IPS-18a (cell line): ENCODE measurements around the gene WSCD2.

Experiments used
- H3K27ac ChIP-seq: one replicate; pipeline ENCODE4 v1.5.1; 2013; ENCODE audit warnings: low read length
- H3K27me3 ChIP-seq: one replicate; pipeline ENCODE4 v1.6.1; 2013; ENCODE audit warnings: mild to moderate bottlenecking, low read length; ENCODE audit not compliant: control insufficient read depth, insufficient read depth
- H3K36me3 ChIP-seq: one replicate; pipeline ENCODE4 v1.6.1; 2013; ENCODE audit warnings: low read depth, low read length; ENCODE audit not compliant: control insufficient read depth
- H3K4me1 ChIP-seq: one replicate; pipeline ENCODE4 v1.6.1; 2013; ENCODE audit warnings: low read depth, low read length; ENCODE audit not compliant: control insufficient read depth
- H3K4me3 ChIP-seq: one replicate; pipeline ENCODE4 v1.5.1; 2013; ENCODE audit warnings: low read length
- H3K9ac ChIP-seq: one replicate; pipeline ENCODE4 v1.6.1; 2013; ENCODE audit warnings: mild to moderate bottlenecking, low read length, moderate library complexity
- H3K9me3 ChIP-seq: one replicate; pipeline ENCODE4 v1.6.1; 2013; ENCODE audit warnings: low read depth, low read length; ENCODE audit not compliant: control insufficient read depth

The WSCD2 gene

DNA sequence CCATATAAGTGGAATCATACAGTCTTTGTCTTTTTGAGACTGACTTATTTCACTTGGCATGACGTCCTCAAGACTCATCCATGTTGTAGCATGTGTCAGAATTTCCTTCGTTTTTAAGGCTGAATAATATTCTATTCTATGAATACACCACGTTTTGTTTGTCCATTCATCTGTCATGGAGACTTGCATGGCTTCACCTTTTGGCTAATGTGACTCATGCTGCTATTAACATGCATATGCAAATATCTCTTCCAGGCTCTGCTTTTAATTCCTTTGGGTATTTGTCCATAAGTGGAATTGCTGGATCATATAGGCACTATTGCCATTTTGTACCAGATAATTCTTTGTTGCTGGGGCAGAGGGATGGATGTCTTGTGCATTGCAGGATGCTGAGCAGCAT, 19.6 kb upstream of the WSCD2 start:
- peaks cover 15% of the 10 kb centered on the region for H3K4me1 ChIP-seq
- H3K9ac ChIP-seq, result no peak overlapping the region
- H3K27ac ChIP-seq, result no peak overlapping the region
- H3K27me3 ChIP-seq, result no peaks in the 10 kb centered on the region
- no peak overlapping the region for H3K4me3 ChIP-seq
- no peaks in the 10 kb centered on the region for H3K9me3 ChIP-seq
- H3K36me3 ChIP-seq, result no peaks in the 10 kb centered on the region

DNA sequence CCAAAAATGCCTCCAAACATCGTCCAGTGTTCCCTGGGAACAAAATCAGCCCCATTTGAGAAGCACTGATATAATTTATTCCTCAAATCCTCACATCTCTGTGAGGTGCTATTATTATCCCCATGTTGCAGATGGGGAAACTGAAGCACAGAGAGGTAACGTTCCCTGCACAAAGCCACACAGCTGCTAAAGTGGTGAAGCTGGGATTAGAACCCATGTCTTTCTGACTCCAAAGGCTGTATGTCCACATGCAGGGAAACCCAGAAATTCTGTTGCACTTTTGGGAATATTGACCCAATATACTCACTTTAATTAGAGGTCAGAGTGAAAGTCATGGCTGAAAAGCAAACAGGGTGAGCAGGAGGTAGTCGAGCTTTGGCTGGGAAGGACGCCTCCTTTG, 19.1 kb upstream of the WSCD2 start:
- Histone ChIP-seq H3K4me3 (no peak overlapping the region), H3K9me3 (no peaks in the 10 kb centered on the region), H3K27me3 (no peaks in the 10 kb centered on the region), H3K27ac (no peak overlapping the region), H3K36me3 (no peaks in the 10 kb centered on the region), H3K4me1 (peaks cover 15% of the 10 kb centered on the region), H3K9ac (no peak overlapping the region)

DNA sequence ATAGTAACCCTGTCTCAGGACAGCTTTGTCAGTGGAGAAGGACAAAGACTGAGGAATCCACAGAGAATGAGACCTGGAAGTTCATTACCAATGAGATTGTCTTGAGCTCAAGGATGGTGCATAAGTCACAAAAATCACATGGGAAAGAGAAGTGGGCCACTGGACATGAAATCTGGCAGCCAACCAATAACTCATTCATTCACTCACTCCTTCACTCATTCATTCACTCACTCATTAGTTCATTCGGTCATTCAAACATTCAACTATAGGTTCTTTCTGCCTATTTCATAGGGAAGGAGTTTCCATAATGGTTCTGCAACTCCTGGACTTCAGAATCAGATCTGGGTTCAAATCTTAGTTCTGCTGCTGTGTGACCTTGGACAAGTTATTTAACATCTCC, 18.2 kb upstream of the WSCD2 start:
- Histone ChIP-seq H3K27ac (no peak overlapping the region), H3K9me3 (no peaks in the 10 kb centered on the region), H3K4me1 (peaks cover 15% of the 10 kb centered on the region), H3K4me3 (no peak overlapping the region), H3K36me3 (no peaks in the 10 kb centered on the region), H3K27me3 (no peaks in the 10 kb centered on the region), H3K9ac (no peak overlapping the region)

DNA sequence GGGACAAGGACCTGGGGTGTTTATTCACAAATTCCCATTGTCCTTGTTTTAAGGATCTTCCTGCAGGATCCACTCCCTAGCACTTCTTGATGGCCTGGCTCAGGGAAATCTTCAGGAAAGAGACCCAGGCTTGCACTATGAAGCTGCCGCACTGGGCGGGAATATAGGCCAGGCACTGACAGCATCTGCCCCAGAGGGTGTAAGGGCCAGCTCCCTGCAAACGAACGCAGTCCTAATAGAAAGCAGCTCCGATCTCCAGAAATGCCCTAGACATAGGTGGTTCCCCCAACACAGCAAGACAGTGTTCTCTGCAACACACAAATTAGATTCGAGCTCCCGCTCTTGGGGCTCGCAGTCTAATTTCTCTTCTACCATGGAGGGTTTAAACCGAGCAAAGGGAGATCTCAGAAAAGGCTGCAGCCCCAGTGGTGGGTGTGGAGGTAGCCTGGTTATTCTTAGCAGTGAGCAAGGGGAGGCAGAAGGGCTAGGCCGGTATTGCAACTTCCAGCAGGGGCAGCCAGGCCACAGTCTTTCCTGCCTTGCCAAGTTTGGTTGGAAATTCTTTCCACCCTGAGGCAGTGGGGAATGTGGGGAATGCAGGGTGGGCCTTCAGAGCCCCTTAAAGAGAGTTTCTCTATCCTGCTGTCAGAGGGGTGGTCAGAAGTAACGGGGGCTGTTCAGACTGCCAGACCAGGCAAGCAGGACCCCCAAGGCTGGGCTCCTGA, 16.1 kb upstream of the WSCD2 start:
- no peaks in the 10 kb centered on the region for H3K36me3 ChIP-seq
- H3K4me3 ChIP-seq, result no peak overlapping the region
- peaks cover 21% of the 10 kb centered on the region for H3K4me1 ChIP-seq
- H3K27ac ChIP-seq, result peak overlapping the region; percentile 2
- no peaks in the 10 kb centered on the region for H3K9me3 ChIP-seq
- H3K9ac ChIP-seq, result no peak overlapping the region
- no peaks in the 10 kb centered on the region for H3K27me3 ChIP-seq

DNA sequence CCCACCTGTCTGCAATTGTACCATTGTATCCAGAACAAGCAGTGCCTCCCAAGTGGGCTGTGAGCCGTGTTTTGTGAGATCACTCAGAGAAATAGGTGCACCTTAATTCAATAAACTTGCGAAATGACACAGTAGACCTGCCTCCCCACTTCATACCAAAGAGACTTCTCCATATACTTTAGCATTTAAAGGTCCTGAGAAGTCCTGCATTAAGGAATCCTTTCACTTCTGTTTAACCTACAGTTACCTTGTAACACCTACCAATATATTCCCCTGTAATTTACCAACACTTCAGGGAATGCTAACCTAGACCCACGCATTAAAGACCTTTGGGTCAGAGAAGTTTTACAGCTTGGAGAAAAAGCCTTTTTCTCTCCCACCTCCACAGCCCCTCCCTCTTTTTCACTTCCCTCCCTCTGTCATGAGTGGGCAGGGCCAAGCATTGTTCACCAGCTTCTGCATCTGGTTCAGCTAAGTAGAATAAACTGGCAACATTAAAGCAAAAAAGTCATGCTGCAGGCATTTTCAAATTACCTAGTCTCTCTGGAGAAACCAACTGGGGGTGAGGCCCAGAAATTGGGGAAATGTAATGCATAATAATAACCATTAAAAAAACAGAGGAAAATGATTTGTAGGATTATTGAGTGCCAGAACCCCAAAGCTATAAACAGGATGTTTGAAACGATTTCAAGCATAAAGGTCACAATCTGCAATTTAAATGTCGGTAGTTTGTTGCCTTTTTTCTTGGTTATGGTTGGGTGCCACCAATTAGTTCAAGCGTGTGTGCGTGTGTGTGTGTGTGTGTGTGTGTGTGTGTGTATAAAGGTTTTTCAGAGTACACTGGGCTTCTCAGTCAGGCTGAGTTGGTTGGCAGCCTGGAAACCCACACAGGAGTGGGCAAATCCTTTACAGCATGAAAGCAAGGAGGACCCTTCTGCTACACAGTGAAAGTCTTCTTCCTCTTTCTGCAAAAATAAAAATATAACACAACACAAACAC, 13.7 kb upstream of the WSCD2 start:
- Histone ChIP-seq H3K9me3 (no peaks in the 10 kb centered on the region), H3K4me1 (peaks cover 21% of the 10 kb centered on the region), H3K4me3 (no peak overlapping the region), H3K27ac (no peak overlapping the region), H3K36me3 (no peaks in the 10 kb centered on the region), H3K9ac (no peak overlapping the region), H3K27me3 (no peaks in the 10 kb centered on the region)

DNA sequence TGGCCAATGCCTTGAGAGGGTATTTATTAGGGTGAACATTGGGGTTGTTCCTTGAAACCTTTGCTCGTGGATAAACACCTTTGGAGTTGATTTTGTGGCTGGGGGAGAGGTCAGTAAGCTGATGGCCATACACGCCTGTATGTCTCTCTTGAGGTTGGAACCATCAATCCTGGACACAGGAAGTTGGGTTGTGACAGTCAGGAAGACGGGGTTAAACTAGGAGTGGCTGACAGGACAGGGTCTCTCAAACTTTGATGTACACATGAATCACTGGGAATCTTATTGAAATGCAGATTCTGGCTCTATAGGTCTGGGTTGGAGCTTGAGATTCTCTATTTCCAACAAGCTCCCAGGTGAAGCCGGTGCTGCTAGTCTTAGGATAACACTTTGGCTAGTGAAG, 12.8 kb upstream of the WSCD2 start:
- H3K9me3 ChIP-seq, result no peaks in the 10 kb centered on the region
- no peaks in the 10 kb centered on the region for H3K36me3 ChIP-seq
- H3K9ac ChIP-seq, result no peak overlapping the region
- H3K27ac ChIP-seq, result no peak overlapping the region
- H3K27me3 ChIP-seq, result no peaks in the 10 kb centered on the region
- H3K4me3 ChIP-seq, result no peak overlapping the region
- peaks cover 21% of the 10 kb centered on the region for H3K4me1 ChIP-seq

DNA sequence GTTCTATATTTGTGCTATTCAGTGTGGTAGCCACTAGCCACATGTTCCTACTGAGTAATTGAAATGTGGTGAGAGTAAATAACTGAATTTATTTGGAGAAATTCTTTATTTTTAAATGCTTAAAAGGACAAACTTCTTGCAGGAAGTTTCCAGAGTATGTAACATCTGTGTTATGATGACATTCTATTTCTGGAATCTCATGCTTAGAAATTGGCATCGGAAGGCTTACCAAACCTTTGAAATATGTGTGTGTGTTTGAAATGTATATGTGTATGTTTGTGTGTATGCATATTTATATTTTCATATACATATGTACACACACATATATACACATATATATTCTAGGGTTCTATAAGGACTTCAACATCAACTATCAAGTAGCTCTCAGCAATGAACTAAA, 12.4 kb upstream of the WSCD2 start:
- Histone ChIP-seq H3K27me3 (no peaks in the 10 kb centered on the region), H3K9me3 (no peaks in the 10 kb centered on the region), H3K4me1 (peaks cover 21% of the 10 kb centered on the region), H3K27ac (no peak overlapping the region), H3K36me3 (no peaks in the 10 kb centered on the region), H3K4me3 (no peak overlapping the region), H3K9ac (no peak overlapping the region)

DNA sequence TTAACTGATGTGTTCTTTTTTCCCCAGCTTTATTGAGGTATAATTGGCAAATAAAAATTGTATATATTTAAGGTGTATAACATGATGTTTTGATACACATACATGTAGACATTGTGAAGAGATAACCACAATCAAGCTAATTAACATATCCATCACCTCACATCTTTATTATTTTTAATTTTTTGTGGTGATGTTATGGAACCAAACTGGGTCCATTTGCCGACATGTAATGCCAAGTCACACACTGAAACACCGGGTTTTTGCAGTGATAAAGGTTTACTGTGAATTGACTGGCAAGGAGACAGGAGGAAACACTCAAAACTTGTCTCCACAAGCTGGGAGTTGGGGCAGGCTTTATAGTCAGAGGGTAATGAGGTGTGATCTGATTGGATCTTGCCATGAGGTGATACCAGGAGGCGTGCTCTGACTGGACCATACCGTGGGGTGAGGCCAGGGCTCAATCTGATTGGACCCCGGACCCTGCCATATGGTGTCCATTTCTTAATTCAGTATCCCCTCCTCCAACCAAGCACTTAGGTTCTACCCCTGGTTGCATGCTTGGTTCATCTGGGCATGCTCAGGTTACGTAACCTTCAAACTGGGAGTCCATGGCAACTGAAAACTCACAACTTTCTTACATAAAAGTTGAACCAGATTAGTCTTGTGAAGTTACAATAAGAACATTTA, 11.8 kb upstream of the WSCD2 start:
- H3K27ac ChIP-seq, result no peak overlapping the region
- no peaks in the 10 kb centered on the region for H3K36me3 ChIP-seq
- no peak overlapping the region for H3K9ac ChIP-seq
- peaks cover 21% of the 10 kb centered on the region for H3K4me1 ChIP-seq
- H3K4me3 ChIP-seq, result no peak overlapping the region
- no peaks in the 10 kb centered on the region for H3K27me3 ChIP-seq
- no peaks in the 10 kb centered on the region for H3K9me3 ChIP-seq

DNA sequence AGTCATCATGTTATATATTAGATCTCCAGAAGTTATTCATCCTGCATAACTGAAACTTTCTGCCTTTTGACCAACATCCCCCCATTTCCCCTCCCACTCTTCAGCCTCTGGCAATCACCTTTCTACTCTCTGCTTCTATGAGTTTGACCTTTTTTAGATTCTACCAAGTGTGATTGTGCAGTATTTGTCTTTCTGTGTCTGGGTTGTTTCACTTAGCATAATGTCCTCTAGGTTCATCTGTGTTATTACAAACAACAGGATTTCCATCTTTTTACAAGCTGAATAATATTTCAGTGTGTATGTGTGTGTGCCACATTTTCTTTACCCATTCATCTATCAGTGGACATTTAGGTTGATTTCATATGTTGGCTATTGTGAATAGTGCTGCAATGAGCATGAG, 11.2 kb upstream of the WSCD2 start:
- Histone ChIP-seq H3K9ac (no peak overlapping the region), H3K36me3 (no peaks in the 10 kb centered on the region), H3K4me3 (no peak overlapping the region), H3K4me1 (peaks cover 15% of the 10 kb centered on the region), H3K27me3 (no peaks in the 10 kb centered on the region), H3K9me3 (no peaks in the 10 kb centered on the region), H3K27ac (no peak overlapping the region)

DNA sequence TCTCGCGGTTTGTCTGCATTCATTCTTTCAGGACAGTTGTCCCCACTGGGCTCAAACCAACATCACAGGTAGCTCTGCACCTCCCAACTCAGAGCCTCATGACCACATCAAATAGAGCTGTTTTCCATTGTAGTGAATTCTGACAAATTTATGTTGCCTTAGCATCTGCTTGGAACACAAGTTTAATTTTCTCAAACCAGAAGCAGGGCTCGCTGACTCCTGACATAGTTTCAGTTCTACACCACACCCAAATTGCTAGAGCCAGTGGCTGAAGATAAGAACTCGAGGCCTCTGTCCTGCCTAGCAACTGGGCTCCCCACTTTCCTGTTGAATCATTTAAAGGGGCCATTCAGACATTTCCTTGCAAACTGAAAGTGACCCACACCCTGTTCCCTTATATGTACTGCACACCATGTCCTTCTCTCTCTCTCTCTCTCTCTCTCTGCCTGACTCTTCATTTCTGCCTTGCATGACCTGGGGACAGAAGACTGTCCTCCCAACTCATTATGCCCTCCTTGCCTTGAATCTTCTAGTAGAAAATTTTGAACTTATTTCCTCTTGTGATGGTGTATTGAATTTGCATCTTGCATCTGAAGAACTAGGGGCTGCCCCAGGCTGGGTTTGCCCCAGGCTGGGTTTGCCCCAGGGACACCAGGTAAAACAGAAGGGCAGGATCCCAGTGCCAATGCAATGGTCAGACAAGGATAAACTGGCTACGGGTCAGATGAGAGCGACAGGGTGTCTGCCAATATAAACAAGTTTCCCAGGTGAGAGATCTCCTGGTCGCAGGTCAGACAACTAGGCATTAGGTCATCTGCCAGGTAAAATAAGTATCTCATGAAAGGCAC, 9.7 kb upstream of the WSCD2 start:
- no peak overlapping the region for H3K27ac ChIP-seq
- peaks cover 6% of the 10 kb centered on the region for H3K4me1 ChIP-seq
- H3K36me3 ChIP-seq, result no peaks in the 10 kb centered on the region
- H3K9me3 ChIP-seq, result no peaks in the 10 kb centered on the region
- H3K4me3 ChIP-seq, result no peak overlapping the region
- no peak overlapping the region for H3K9ac ChIP-seq
- no peaks in the 10 kb centered on the region for H3K27me3 ChIP-seq
